Measurements from ENCODE around the gene CD3D.

The CD3D gene

DNA sequence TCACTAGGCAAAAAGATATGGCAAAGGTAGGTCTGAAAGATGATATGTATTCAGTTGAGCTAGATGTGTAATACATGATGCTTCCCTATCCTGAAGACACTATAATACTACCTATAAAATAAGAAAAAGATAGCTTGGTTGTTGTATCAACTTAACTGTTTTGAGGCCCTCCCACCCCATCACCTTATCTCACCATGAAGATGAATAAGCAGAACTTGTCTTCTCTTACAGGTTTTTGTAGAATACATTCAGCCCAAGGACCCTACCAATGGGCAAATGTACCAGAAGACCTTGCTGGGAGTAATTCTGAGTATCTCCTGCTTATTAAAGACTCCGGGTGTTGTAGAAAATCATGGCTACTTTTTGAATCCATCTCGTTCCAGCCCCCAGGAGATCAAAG is 30.8 kb upstream of the CD3D start:
- TF ChIP-seq, protein P1, sequence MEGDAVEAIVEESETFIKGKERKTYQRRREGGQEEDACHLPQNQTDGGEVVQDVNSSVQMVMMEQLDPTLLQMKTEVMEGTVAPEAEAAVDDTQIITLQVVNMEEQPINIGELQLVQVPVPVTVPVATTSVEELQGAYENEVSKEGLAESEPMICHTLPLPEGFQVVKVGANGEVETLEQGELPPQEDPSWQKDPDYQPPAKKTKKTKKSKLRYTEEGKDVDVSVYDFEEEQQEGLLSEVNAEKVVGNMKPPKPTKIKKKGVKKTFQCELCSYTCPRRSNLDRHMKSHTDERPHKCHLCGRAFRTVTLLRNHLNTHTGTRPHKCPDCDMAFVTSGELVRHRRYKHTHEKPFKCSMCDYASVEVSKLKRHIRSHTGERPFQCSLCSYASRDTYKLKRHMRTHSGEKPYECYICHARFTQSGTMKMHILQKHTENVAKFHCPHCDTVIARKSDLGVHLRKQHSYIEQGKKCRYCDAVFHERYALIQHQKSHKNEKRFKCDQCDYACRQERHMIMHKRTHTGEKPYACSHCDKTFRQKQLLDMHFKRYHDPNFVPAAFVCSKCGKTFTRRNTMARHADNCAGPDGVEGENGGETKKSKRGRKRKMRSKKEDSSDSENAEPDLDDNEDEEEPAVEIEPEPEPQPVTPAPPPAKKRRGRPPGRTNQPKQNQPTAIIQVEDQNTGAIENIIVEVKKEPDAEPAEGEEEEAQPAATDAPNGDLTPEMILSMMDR (IDR thresholded peaks at IDR 0.05; ENCODE audit: low read depth, low read length): no peak
- no peak for TF ChIP-seq EZH2phosphoT487 (IDR thresholded peaks at IDR 0.05; ENCODE audit: low read depth)
- H3K27me3 ChIP-seq (ENCODE audit: low read depth, low read length): no peaks in the 10 kb centered on the region
- no peak overlapping the region for H3K9ac ChIP-seq (ENCODE audit: low read length)
- H3K9me3 ChIP-seq (ENCODE audit: insufficient read depth, low read length): no peaks in the 10 kb centered on the region
- H3K4me2 ChIP-seq (ENCODE audit: low read length): no peak overlapping the region
- H3K27ac ChIP-seq (ENCODE audit: low read length): no peak overlapping the region
- no peaks in the 10 kb centered on the region for H3K4me1 ChIP-seq (ENCODE audit: low read length)
- H4K20me1 ChIP-seq (ENCODE audit: insufficient read depth, low read length): no peaks in the 10 kb centered on the region
- H3K79me2 ChIP-seq (ENCODE audit: low read length): no peaks in the 10 kb centered on the region
- H2AFZ ChIP-seq (ENCODE audit: low read depth, low read length): no peak overlapping the region
- peaks cover 61% of the 10 kb centered on the region for H3K36me3 ChIP-seq (replicated peaks; ENCODE audit: low read depth, low read length)
- no peak overlapping the region for H3K4me3 ChIP-seq (ENCODE audit: low read length)

DNA sequence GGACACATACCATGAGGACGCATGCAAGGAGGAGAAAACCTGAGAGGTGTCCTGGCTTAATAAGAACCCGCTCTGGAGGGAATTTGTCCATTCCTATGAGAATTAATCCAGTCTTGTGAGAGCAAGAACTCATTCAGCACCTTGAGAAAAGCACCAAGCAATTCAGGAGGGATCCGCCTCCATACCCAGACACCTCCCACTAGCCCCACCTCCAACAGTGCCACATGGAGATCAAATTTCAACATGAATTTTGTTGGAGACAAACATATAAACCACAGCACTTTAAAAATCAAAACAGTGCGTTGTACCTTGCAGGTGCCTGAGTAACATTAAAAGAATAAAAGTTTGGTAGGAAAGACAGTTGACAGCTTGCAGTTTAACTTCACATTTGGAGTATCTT is 28.3 kb upstream of the CD3D start:
- H3K36me3 ChIP-seq (replicated peaks; ENCODE audit: low read depth, low read length): peaks cover 56% of the 10 kb centered on the region
- H2AFZ ChIP-seq (ENCODE audit: low read depth, low read length): no peak overlapping the region
- H3K27ac ChIP-seq (ENCODE audit: low read length): no peak overlapping the region
- TF ChIP-seq EZH2phosphoT487 (IDR thresholded peaks at IDR 0.05; ENCODE audit: low read depth): no peak
- TF ChIP-seq, protein P1 (IDR thresholded peaks at IDR 0.05; ENCODE audit: low read depth, low read length): no peak
- H3K9me3 ChIP-seq (ENCODE audit: insufficient read depth, low read length): no peaks in the 10 kb centered on the region
- H3K4me1 ChIP-seq (ENCODE audit: low read length): no peaks in the 10 kb centered on the region
- H3K4me2 ChIP-seq (ENCODE audit: low read length): no peak overlapping the region
- H3K4me3 ChIP-seq (ENCODE audit: low read length): no peak overlapping the region
- H3K79me2 ChIP-seq (ENCODE audit: low read length): no peaks in the 10 kb centered on the region
- H4K20me1 ChIP-seq (ENCODE audit: insufficient read depth, low read length): no peaks in the 10 kb centered on the region
- H3K27me3 ChIP-seq (ENCODE audit: low read depth, low read length): no peaks in the 10 kb centered on the region
- H3K9ac ChIP-seq (ENCODE audit: low read length): no peak overlapping the region

DNA sequence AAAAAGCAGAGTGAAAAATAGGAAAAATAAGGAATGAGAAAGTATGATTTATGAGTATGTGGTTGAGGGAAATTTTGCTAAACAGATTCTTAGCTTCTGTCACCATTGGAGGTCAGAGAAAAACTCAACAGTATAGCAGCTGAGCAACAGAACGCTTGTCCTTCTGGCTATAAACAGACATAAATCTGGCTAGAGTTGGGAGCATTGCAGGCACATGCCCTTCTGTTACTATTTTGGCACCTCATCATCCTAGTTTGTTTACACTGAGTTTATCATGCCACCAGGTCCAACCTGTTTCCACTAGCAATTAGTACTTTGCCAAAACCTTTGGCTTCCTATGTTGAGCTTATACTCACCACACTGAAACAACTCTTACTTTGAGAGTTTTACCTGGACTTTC is 23.8 kb upstream of the CD3D start:
- Histone ChIP-seq H3K27ac (ENCODE audit: low read length) (no peak overlapping the region), H3K27me3 (ENCODE audit: low read depth, low read length) (no peaks in the 10 kb centered on the region), H3K4me2 (ENCODE audit: low read length) (no peak overlapping the region), H3K9me3 (ENCODE audit: insufficient read depth, low read length) (no peaks in the 10 kb centered on the region), H3K9ac (ENCODE audit: low read length) (no peak overlapping the region), H3K4me3 (ENCODE audit: low read length) (no peak overlapping the region), H3K36me3 (replicated peaks; ENCODE audit: low read depth, low read length) (peaks cover 28% of the 10 kb centered on the region), H3K79me2 (ENCODE audit: low read length) (peaks cover 28% of the 10 kb centered on the region), H4K20me1 (ENCODE audit: insufficient read depth, low read length) (no peaks in the 10 kb centered on the region), H2AFZ (ENCODE audit: low read depth, low read length) (no peak overlapping the region), H3K4me1 (ENCODE audit: low read length) (peaks cover 4% of the 10 kb centered on the region; the same call in 1 of the 2 replicates)
- TF ChIP-seq, protein P1 (IDR thresholded peaks at IDR 0.05; ENCODE audit: low read depth, low read length): no peak
- no peak for TF ChIP-seq EZH2phosphoT487 (IDR thresholded peaks at IDR 0.05; ENCODE audit: low read depth)

DNA sequence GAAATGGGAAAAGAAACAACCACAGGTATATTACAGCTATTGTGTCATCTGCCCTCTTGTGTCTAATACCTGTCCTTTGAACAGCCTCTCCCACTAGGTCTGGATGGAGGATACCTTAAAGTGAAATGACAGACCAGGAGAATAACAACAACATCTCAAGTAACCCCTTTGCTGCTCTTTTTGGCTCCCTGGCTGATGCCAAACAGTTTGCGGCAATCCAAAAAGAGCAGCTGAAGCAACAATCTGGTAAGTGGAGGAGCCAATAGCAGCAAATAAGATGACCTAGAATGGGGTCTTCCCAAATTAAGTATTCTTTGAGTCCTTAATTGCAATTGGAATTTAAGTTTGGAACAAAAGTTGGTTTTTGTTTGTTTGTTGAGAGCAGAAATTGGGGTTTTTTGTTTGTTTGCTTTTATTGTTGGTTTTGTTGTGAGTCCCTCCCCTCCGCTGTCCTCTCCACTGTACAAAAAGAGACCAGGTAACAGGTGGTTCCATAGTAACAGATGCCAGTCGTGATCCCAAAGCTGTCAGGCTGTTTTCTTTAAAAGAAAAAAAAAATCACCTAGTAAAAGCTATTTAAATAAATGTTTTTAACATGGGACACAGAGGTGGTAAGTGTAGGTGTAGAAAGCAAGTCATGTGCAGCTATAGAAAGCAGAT is 22.6 kb upstream of the CD3D start:
- Histone ChIP-seq H3K9me3 (ENCODE audit: insufficient read depth, low read length) (no peaks in the 10 kb centered on the region), H3K79me2 (ENCODE audit: low read length) (peaks cover 40% of the 10 kb centered on the region), H2AFZ (ENCODE audit: low read depth, low read length) (no peak overlapping the region), H3K4me1 (ENCODE audit: low read length) (peaks cover 8% of the 10 kb centered on the region; the same call in 1 of the 2 replicates), H3K27ac (ENCODE audit: low read length) (no peak overlapping the region), H3K4me2 (ENCODE audit: low read length) (no peak overlapping the region), H3K9ac (ENCODE audit: low read length) (no peak overlapping the region), H4K20me1 (ENCODE audit: insufficient read depth, low read length) (no peaks in the 10 kb centered on the region), H3K36me3 (replicated peaks; ENCODE audit: low read depth, low read length) (peaks cover 21% of the 10 kb centered on the region), H3K27me3 (ENCODE audit: low read depth, low read length) (no peaks in the 10 kb centered on the region), H3K4me3 (ENCODE audit: low read length) (no peak overlapping the region)
- TF ChIP-seq EZH2phosphoT487 (IDR thresholded peaks at IDR 0.05; ENCODE audit: low read depth): no peak
- TF ChIP-seq, protein P1 (IDR thresholded peaks at IDR 0.05; ENCODE audit: low read depth, low read length): no peak
